Measurements from ENCODE around the gene KCNT1. TPM values are rescaled to one million over a fixed set of nuclear protein-coding genes. Genes with fewer than 3 reads are reported as not detected.

Gene KCNT1
- total and polyA plus RNA-seq, 10 of the 15 experiments (the other 5 are each of a cell fraction or from before 2014, with no cell fraction given), result not detected

DNA sequence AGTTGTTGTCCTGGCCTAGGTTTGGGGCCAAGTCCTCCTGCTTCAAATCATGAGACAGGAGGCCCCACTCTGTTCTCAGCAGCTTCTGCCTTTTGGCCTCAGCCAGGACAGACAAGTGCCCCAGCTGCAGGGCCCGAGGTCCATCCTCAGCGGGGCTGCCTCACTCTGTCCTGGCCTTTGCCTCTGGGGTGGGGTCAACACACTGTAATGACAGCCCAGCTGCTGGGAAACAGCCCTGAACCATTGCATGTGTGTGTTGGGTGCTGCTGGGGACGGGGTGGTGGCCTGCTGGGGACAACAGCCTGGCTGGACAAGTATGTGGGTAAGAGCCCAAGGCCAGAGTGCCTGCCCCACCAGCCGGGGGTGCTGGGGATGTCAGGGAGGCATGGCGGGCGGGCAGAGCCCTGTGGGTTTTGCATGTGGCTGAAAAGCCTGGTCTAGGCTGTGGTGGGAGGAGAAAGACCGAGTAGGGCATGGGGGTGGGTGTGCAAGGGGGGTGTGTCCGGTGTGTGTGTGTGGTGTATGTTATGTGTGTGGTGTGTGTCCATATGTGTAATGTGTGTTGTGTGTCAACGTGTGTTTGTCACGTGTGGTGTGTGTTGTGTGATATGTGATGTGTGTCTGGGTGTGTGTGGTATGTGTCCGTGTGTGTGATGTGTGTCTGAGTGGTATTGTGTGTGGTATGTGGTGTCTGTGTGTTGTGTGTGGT, 71.7 kb downstream of the KCNT1 start:
- RAD21 ChIA-PET (ENCODE audit: unreplicated experiment), result no interaction called here
- intact Hi-C loops (cut with micrococcal nuclease; ENCODE audit: unreplicated experiment), result no loop called here
- no peaks in the 10 kb centered on the region for H3K27me3 ChIP-seq (replicated peaks in 1 of 2; ENCODE audit: control insufficient read depth in 2 of 2, insufficient read depth in 2 of 2, low read length in 1 of 2)
- no TSS peak for BruUV-seq (replicated peaks)
- H3K9ac ChIP-seq (ENCODE audit: control insufficient read depth, insufficient read depth, low read length), result no peak overlapping the region
- no peak overlapping the region for H2AFZ ChIP-seq (ENCODE audit: control insufficient read depth, low read depth, low read length)
- ATAC-seq (no peak), FAIRE-seq (no peak), DNase-seq (ENCODE audit: low read depth, low spot score) (no peak)
- POLR2A ChIA-PET, result no interaction called here
- no peak overlapping the region for H3K4me3 ChIP-seq
- no peaks in the 10 kb centered on the region for H3K4me1 ChIP-seq (ENCODE audit: control insufficient read depth, insufficient read depth, low read length)
- CTCF ChIA-PET, result no interaction called here
- WGBS (ENCODE audit: insufficient coverage, insufficient replicate concordance, low lambda C conversion rate, missing lambda C conversion rate), result 19% methylated on average over 11 of the region's 11 CpGs
- H3K79me2 ChIP-seq (ENCODE audit: control insufficient read depth, insufficient read depth, low read length), result no peaks in the 10 kb centered on the region
- H3K4me2 ChIP-seq (ENCODE audit: control insufficient read depth, insufficient read depth), result no peak overlapping the region
- H3K36me3 ChIP-seq (ENCODE audit: control insufficient read depth in 2 of 2, insufficient read depth in 2 of 2, low read length in 1 of 2), result no peaks in the 10 kb centered on the region
- no peak overlapping the region for H3K27ac ChIP-seq (ENCODE audit: control insufficient read depth, insufficient read depth)
- H3K9me3 ChIP-seq (replicated peaks; ENCODE audit: control insufficient read depth, insufficient read depth, low read length), result no peaks in the 10 kb centered on the region
- SMC1A ChIA-PET (ENCODE audit: uncharacterized antibody, unreplicated experiment), result no interaction called here
- TF ChIP-seq ZSCAN29 (IDR thresholded peaks at IDR 0.05) (no peak), SREBF1 (IDR thresholded peaks at IDR 0.05; ENCODE audit: low read length) (no peak), SMAD5 (IDR thresholded peaks at IDR 0.05; ENCODE audit: low read depth) (no peak), BACH1 (IDR thresholded peaks at IDR 0.05; ENCODE audit: borderline replicate concordance) (no peak), PAX8 (IDR thresholded peaks at IDR 0.05) (no peak), ZNF592 (IDR thresholded peaks at IDR 0.05) (no peak), IRF3 (IDR thresholded peaks at IDR 0.05) (no peak), YY1 (IDR thresholded peaks at IDR 0.05; ENCODE audit: low read depth, low read length) (no peak), CHD1 (IDR thresholded peaks at IDR 0.05; ENCODE audit: low read depth, low read length) (no peak), ZNF217 (IDR thresholded peaks at IDR 0.05) (no peak)
- TF ChIP-seq, protein P1, sequence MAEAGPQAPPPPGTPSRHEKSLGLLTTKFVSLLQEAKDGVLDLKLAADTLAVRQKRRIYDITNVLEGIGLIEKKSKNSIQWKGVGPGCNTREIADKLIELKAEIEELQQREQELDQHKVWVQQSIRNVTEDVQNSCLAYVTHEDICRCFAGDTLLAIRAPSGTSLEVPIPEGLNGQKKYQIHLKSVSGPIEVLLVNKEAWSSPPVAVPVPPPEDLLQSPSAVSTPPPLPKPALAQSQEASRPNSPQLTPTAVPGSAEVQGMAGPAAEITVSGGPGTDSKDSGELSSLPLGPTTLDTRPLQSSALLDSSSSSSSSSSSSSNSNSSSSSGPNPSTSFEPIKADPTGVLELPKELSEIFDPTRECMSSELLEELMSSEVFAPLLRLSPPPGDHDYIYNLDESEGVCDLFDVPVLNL (IDR thresholded peaks at IDR 0.05; ENCODE audit: low read depth, low read length), result no peak
- in situ Hi-C loops (cut with MboI), result no loop called here
- no peaks in the 10 kb centered on the region for H4K20me1 ChIP-seq (ENCODE audit: control insufficient read depth, insufficient read depth)

Data from GM12878 (cell line).